GM12873 (cell line): ENCODE measurements around the gene PKP3.

Experiments used
- CTCF ChIP-seq: IDR thresholded peaks from 2 replicates; pipeline ENCODE4 v1.5.1; 2012; ENCODE audit warnings: low read depth, mild to moderate bottlenecking, moderate library complexity, low read length, control low read depth; ENCODE audit not compliant: insufficient read depth; ENCODE audit errors: missing control alignments

Gene PKP3

GRCh38 chr11:452916-453527 lies 59.0 kb downstream of the PKP3 start:
- no peak for TF ChIP-seq CTCF

GRCh38 chr11:453564-453963 lies 59.6 kb downstream of the PKP3 start:
- no peak for TF ChIP-seq CTCF

- no peak for TF ChIP-seq CTCF
Observed at GRCh38 chr11:454043-454442, 60.0 kb downstream of the PKP3 start.
